HG02970 (cell line): ENCODE results near the gene KAZN.

ENCODE experiments used
- ATAC-seq: cut with Tn5 transposase; IDR thresholded peaks from one replicate; pipeline ENCODE4 v1.9.1; 2021; ENCODE audit warnings: mild to moderate bottlenecking, moderate library complexity, moderate number of reproducible peaks; ENCODE audit not compliant: unreplicated experiment, low FRiP score

KAZN gene

GRCh38 chr1:14940285-14940870, 341.9 kb downstream of the KAZN start:
- ATAC-seq = no peak

DNA sequence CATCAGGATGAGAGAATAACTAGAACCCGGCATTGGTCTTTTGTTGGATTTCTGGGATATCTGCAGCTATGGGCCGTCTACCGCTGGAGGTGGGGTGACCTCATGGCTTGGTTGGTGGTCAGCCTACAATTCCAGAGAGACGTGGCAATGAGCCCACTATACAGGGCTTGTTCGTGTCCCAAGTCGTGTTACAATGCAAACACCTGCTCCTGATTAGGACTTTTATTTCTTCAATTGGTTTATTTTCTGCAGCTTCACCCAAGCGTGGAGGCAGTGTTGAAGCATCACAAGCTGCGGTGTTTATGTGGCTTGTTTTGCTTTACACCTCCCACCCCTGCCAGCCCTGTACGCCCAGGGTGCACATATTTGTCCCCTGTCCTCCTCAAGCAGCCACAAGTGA, 343.4 kb downstream of the KAZN start:
- ATAC-seq = no peak

DNA sequence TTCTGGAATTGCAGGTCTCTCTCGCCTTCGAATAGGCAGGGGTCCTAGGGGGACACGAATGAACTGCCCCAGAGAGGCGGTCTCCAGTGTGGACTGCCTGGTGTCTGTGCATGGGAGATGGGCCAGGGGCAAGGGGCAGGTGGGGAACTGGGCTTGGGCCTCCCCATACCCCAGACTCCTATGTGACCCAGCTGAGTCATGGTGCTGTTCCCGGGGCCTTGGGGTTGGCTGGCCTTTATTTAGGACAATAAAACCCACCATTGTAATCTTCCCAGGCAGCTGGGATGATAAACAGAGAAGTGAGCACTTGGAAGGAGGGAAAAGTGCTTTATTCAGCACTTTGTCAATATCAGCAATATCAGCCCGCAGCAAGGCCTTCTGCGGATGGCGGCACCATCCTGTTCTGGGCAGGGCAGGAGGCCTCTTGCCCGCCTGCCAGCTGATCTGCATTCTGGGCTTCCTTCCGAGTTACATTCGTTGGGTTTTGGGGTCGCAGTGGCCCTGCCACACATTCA, 346.0 kb downstream of the KAZN start:
- ATAC-seq = no peak

GRCh38 chr1:14945132-14946010, 346.9 kb downstream of the KAZN start:
- ATAC-seq = no peak

- ATAC-seq = no peak
Measured at GRCh38 chr1:14946011-14946359, 347.5 kb downstream of the KAZN start.

DNA sequence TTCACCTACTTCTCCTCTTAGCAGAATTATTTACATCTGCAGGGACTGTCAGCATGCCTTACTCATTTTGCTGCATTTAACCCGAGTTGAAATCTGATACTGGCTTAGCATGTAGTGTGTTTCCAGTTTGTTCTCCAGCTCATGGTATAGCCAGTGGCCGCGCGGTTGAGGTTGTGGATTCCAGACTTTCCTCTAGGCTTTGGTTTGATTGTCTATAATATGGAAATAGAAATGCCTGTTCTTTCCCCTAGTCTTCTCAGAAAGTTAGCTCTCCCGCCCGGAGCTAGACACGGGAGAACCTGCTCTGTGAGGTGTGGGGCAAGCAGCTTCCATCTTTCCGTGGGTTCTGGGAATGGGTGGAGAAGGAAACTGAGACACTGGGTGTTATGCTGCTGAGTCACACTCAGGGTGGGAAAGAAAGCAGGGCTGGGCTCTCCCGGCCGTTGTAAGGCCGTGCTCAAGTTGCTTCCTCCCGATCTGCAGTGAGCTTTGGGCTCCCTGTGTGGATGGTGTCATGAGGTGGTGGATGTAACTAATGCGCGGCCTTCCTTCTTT, 348.3 kb downstream of the KAZN start:
- no peak for ATAC-seq

DNA sequence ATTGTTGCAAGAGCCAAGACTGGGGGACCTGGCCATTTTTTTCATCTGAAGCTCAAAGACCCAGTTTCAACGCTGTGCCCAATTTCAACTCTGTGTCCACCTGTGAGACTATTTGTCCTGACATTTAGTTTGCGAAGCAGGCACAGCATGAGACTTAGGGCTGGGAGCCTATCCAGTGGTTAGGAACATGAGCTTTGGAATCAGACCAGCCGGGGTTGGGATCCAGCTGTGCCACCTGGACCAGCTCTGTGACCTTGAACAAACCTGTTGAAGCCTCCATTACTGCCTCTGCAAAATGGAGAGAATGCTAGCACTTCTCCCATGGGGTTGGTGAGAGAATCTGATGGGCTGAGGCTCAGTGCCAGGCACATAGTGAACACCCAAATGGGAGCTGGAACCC, 348.9 kb downstream of the KAZN start:
- no peak for ATAC-seq

- no peak for ATAC-seq
Measured at GRCh38 chr1:14948112-14948652, 349.7 kb downstream of the KAZN start.

GRCh38 chr1:14949270-14949835, 350.9 kb downstream of the KAZN start:
- ATAC-seq = no peak

DNA sequence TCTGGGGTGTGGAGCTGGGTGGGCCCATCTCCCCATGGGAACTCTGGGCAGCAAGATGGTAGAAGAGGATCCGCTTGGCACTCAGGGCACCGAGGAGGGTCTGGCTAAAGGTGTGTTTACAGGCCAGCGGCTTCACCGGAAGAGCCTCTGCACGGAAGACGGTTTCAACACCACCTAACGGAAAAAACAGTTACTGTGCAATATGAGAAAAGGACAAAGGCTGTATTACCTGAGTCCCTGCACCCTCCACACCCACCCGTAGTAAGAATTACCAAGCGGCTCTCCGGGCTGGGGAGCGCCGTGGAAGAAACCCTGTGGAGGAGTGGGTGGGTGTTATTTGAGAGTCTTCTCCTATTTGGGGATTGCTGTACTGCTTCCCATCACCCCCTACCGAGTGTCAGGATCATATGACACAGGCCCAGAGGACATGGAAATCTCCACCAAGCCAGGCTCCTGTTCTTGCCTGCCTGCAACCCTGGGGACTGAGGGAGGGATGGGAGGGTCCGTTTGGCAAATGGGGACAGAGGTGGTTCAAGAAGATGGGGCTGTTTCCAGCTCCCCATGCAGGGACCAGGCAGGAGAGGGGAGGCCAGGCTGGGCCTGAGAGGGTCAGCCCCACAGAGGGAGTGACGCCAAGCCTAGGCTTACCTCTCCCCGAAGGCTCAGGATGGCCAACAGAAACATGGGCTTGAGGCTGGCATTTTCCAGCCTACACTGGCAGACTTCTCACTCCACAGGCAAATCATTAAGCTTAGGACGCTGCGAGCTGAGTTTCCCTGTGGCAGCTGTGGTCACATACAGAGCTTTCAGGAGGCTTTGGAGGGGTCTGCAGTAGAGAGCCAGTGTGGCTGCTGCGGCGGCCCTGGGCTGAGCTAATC, 351.6 kb downstream of the KAZN start:
- no peak for ATAC-seq

GRCh38 chr1:14951766-14952165, 353.3 kb downstream of the KAZN start:
- no peak for ATAC-seq

- ATAC-seq = no peak
Measured at GRCh38 chr1:14952626-14953314, 354.3 kb downstream of the KAZN start.

- no peak for ATAC-seq
Measured at GRCh38 chr1:14954210-14954609, 355.7 kb downstream of the KAZN start.

DNA sequence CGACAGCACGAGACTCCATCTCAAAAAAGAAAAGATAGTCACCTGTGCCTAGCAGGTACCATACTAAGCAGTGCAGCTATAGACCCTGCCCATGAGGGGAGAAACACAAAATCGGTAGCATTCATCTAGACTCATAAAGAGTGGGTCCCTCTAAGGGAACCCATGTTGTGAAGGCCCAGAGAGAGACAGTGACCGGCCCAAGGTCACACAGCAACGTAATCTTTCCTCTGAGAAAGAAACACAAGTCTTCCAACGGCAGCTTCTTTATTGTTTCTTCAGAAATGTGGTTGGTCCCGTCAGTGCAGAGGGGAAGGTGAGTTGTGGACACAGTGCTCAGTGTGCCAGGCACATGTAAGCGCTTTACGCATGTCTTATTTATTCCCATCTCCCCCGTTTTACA, 356.4 kb downstream of the KAZN start:
- ATAC-seq = no peak

DNA sequence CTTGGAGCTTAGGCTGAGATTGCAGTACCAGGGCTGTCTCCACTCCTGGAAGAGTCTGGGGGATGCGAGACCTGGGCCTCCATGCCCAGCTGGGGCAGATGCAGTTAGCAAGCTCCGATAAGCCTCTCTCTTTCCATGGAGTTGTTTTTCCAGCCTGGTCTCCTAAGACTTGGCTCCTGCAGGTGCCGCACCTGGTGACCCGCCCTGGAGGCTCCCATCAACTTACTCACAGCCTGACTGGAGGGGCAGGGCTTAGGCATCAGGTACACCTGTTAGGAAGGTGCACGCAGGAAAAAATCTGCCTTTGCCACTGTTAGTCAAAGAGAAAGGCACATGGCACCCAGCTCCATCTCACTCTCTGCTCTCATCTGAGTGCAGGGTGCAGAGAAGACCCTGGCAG, 356.9 kb downstream of the KAZN start:
- no peak for ATAC-seq

GRCh38 chr1:14955976-14956375, 357.5 kb downstream of the KAZN start:
- ATAC-seq = no peak

GRCh38 chr1:14956579-14957195, 358.2 kb downstream of the KAZN start:
- no peak for ATAC-seq

DNA sequence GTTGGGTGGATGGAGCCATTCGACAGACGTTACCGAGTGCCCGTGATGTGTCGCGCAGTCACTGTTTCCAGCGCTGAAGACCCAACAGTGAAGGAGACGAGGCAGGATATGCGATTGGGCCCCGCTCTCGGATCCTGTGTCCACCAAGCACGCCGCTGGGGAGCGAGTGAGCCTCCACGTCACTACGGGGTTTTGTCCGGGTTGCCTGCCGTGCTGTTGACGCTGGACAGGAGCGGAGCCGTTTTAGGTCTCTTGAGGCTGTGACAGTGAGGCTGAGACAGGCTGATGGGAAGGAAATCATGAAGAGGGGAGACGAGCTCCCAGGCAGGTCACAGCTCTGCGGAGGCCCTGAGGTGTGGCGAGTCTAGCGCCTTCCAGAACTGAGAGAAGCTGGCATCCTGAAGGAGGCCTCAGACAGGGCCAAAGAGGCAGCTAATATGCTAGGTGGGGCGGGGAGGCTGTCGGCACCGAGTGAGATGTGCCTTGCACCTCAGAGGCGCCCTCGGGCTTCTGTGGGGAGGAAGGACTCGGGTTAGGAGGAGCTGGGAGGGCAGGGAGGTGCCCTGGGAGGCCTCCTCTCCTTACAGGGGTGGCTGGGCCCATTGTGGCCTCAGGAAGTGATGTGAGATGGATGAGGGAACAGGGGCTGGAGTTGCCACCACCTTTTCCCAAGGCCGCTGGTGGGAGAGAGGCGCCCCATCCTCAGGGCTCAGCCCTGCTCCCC, 359.1 kb downstream of the KAZN start:
- ATAC-seq = no peak
